Brain microvascular endothelial cell (primary cell): ENCODE data around the gene FHOD1.

ENCODE experiments used
- DNase-seq: peaks from one replicate; pipeline ENCODE4 v3.0.0-alpha.2; 2020
- H3K27ac ChIP-seq: fragments of 250-450 bp; sonication (Bioruptor Pico); 2 replicates; pipeline ENCODE4 v1.5.1; 2020; ENCODE audit warnings: mild to moderate bottlenecking, moderate library complexity
- H3K27me3 ChIP-seq: fragments of 250-450 bp; sonication (Bioruptor Pico); replicated peaks from 2 replicates; pipeline ENCODE4 v1.5.1; 2020; ENCODE audit warnings: mild to moderate bottlenecking
- H3K36me3 ChIP-seq: fragments of 250-450 bp; sonication (Bioruptor Pico); replicated peaks from 2 replicates; pipeline ENCODE4 v1.5.1; 2020; ENCODE audit warnings: mild to moderate bottlenecking
- H3K4me3 ChIP-seq: 2 replicates; pipeline ENCODE4 v1.5.1; 2011; ENCODE audit warnings: low read depth, mild to moderate bottlenecking, control low read depth, low read length, moderate library complexity
- in situ Hi-C: cut with HindIII; loops from 2 replicates; pipeline ENCODE4 v1.10.0; 2017; ENCODE audit warnings: low sequenced_read_pairs, low pct_ligation_motif_present
- TF ChIP-seq, protein P1 (sequence below): IDR thresholded peaks from 2 replicates; pipeline ENCODE4 v1.5.1; 2011; ENCODE audit warnings: low read depth, mild to moderate bottlenecking, moderate library complexity, low read length, control low read depth, inconsistent platforms; ENCODE audit errors: missing control alignments

FHOD1 gene

DNA sequence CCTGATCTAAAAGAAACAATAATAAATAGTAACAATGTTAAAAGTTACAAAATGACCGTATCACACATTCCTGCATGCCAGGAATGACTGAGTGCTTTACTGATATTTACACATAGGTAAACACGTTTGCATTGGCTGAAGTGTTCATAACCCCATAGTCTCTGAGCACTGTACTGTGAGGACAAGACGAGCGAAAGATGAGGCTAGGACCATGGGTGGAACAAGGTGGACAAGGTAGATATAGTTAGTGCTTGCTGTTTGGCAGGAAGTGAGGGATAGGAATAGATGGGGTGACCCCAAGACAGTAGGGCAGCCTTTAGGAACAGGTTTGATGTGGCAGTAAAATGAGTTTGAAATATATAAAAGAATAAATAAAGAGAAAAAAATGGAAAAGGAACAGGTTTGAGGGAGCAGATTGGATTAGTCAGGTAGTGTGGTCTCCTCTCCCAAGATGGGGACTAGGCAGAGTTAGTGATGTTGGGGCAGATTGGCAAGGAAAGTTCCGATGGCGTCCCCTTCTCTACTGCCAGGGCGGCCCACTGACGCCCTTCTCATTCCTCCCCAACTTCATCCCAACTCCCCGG, 55.8 kb downstream of the FHOD1 start:
- no peak for DNase-seq
- in situ Hi-C loops: no loop called here
- TF ChIP-seq, protein P1, sequence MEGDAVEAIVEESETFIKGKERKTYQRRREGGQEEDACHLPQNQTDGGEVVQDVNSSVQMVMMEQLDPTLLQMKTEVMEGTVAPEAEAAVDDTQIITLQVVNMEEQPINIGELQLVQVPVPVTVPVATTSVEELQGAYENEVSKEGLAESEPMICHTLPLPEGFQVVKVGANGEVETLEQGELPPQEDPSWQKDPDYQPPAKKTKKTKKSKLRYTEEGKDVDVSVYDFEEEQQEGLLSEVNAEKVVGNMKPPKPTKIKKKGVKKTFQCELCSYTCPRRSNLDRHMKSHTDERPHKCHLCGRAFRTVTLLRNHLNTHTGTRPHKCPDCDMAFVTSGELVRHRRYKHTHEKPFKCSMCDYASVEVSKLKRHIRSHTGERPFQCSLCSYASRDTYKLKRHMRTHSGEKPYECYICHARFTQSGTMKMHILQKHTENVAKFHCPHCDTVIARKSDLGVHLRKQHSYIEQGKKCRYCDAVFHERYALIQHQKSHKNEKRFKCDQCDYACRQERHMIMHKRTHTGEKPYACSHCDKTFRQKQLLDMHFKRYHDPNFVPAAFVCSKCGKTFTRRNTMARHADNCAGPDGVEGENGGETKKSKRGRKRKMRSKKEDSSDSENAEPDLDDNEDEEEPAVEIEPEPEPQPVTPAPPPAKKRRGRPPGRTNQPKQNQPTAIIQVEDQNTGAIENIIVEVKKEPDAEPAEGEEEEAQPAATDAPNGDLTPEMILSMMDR: no peak
- Histone ChIP-seq H3K27ac (no peak overlapping the region), H3K27me3 (no peaks in the 10 kb centered on the region), H3K4me3 (peak overlapping the region; percentile 40), H3K36me3 (peaks cover 31% of the 10 kb centered on the region)

DNA sequence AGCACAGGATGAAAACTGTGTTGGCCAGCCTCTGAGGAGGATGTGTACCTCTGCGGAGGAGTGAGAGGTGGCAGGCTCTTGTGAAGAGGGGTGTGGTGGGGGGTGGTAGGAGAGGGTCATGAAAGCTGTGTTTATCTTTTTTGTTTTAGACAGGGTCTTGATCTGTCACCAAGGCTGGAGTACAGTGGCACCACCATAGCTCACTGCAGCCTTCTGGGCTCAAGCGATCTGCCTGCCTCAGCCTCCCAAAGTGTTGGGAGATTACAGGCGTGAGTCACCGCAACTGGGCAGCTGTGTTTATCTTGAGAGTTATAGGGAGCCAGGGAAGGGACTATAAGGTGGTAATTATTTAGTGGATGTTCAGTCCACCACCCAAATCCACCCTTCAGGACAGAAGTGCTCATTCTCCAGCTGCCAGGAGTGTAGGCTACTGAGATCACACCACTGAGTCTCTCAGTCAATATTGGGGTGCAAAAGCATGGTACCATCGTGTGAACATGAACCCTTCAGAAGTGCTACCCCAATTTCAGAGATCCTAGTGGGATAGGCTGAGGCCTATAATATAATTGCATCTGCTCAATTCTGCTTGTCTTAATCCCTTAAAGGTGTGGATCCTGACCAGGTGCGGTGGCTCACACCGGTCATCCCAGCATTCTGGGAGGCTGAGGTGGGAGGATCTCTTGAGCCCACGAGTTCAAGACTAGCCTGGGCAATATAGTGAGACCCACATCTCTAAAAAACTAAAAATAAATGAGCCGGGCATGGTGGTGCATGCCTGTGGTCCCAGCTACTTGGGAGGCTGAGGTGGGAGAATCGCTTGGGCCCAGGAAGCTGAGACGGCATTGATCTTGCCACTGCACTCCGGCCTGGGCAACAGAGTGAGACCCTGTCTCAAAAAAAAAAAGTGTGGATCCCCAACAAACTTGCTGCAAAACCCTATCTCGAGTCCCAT, 56.6 kb downstream of the FHOD1 start:
- Histone ChIP-seq H3K4me3 (no peak overlapping the region), H3K36me3 (peaks cover 23% of the 10 kb centered on the region), H3K27me3 (no peaks in the 10 kb centered on the region), H3K27ac (no peak overlapping the region)
- in situ Hi-C loops: no loop called here
- TF ChIP-seq, protein P1: no peak
- no peak for DNase-seq

DNA sequence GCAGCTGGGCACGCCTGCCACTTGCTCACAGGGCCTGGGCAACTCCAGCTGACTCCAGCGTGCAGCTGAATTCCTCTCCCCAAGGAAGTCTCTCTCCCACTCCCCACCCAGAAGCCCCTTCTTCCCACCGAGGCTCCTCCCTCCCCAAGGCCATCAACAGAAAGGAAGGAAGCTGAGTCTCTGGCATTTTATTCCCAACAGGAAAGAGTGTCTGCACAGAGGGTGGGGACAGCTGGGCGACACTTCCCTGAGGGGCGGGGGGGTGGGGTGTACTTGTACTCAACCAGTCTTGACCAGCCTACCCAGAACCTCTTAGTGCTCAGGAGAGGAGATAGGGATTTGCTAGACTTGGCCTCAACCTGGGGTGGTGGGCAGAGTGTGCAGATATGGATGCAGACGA, 57.2 kb downstream of the FHOD1 start, which contains the start of gene EXOC3L1:
TSS of gene EXOC3L1 (minus strand) at position 96 of the 400 bp plus-strand sequence. CDS start 460 bp downstream, outside the sequence.
- Histone ChIP-seq H3K27me3 (no peaks in the 10 kb centered on the region), H3K36me3 (peaks cover 16% of the 10 kb centered on the region), H3K4me3 (no peak within 1 kb of the TSS), H3K27ac (no peak within 1 kb of the TSS)
- TF ChIP-seq, protein P1: no peak
- no peak for DNase-seq
- in situ Hi-C loops: no loop called here

DNA sequence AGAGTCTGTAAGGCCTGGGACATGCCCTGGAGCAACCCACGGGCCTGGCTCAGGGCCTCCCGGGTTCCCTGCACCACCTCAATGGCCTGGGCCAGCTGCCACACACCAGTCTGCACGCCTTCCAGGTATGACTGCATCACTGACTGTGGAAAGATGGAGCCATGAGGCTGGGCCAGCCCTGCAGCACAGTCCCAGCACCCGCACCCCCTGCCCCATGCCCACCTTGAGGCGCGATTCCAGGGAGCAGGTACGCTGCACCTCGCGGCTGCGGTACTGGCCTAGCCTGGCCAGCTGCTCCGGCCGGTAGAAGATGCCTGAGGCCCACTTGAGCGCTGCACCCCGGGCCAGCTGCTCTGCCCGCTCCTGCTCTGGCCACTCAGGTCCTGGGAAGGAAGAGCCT, 58.5 kb downstream of the FHOD1 start:
- H3K27ac ChIP-seq: no peak overlapping the region
- H3K27me3 ChIP-seq: no peaks in the 10 kb centered on the region
- in situ Hi-C loops: no loop called here
- no peak overlapping the region for H3K4me3 ChIP-seq
- no peak for DNase-seq
- TF ChIP-seq, protein P1: no peak
- H3K36me3 ChIP-seq: peaks cover 6% of the 10 kb centered on the region

DNA sequence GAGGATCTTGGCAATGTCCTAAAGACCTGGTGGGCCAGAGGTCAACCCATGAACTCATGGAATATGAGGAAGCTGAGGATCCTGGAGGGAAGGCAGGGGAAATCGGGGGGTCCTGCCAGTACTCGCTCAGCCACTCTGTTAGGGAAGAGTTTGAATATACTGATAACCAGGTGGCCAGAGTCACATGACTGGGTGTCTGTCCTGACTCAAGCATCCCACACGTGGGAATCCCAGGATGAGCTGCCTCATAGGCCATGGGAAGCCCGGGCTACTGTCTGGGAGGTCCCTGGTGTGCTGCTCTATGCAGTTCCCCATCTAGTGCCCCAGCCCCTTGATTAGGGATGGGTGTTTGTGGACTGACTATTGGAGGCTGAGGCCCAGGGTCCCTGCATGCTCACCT, 59.0 kb downstream of the FHOD1 start:
- in situ Hi-C loops: no loop called here
- peaks cover 3% of the 10 kb centered on the region for H3K36me3 ChIP-seq
- no peak for DNase-seq
- TF ChIP-seq, protein P1: no peak
- H3K27ac ChIP-seq: no peak overlapping the region
- H3K27me3 ChIP-seq: no peaks in the 10 kb centered on the region
- no peak overlapping the region for H3K4me3 ChIP-seq
